Kidney (tissue), 14 donors: ENCODE measurements around the gene MGP. TPM values are rescaled to one million over a fixed set of nuclear protein-coding genes. Genes with fewer than 3 reads are reported as not detected.

Experiments used
- DNase-seq, 5 donors: peaks; one replicate each; pipeline ENCODE4 v3.0.0-alpha.2; 2013 to 2020
- FAIRE-seq: peaks from 2 replicates; lab custom pipeline; 2012; peaks lifted over from hg19 to GRCh38; lab: Jason Lieb, UNC
- H3K27ac ChIP-seq, 2 donors: one replicate each; pipeline ENCODE4 v1.7.0; 2013; ENCODE audit warnings: low read depth in 2 of 2, low read length in 2 of 2, inconsistent platforms in 1 of 2
- H3K27me3 ChIP-seq: one replicate; pipeline ENCODE4 v1.7.1; 2013; ENCODE audit warnings: low read length, inconsistent platforms; ENCODE audit not compliant: control insufficient read depth, insufficient read depth
- H3K36me3 ChIP-seq, 3 donors: one replicate each; pipeline versions ENCODE4 v1.7.0 to v1.7.1; 2013; ENCODE audit warnings: low read length in 3 of 3, control low read depth in 1 of 3, inconsistent platforms in 1 of 3; ENCODE audit not compliant: insufficient read depth in 3 of 3, control insufficient read depth in 2 of 3
- H3K4me1 ChIP-seq, 3 donors: one replicate each; pipeline versions ENCODE4 v1.7.0 to v1.7.1; 2013; ENCODE audit warnings: low read length in 3 of 3, inconsistent platforms in 1 of 3, low read depth in 1 of 3; ENCODE audit not compliant: control insufficient read depth in 2 of 3, insufficient read depth in 2 of 3
- H3K4me3 ChIP-seq, 3 donors: one replicate each; pipeline versions ENCODE4 v1.7.0 to v1.8.1; 2013; ENCODE audit warnings: low read length in 3 of 3, control low read depth in 1 of 3, inconsistent platforms in 1 of 3
- H3K9ac ChIP-seq, 3 donors: one replicate each; pipeline versions ENCODE4 v1.7.0 to v1.7.1; 2013; ENCODE audit warnings: low read length in 3 of 3, control low read depth in 1 of 3, inconsistent platforms in 1 of 3
- H3K9me3 ChIP-seq, 3 donors: one replicate each; pipeline versions ENCODE4 v1.7.0 to v1.7.1; 2013; ENCODE audit warnings: low read length in 3 of 3, control low read depth in 1 of 3, inconsistent platforms in 1 of 3; ENCODE audit not compliant: control insufficient read depth in 2 of 3, insufficient read depth in 1 of 3
- CTCF ChIP-seq: IDR thresholded peaks from 3 replicates; pipeline ENCODE4 v1.5.1; 2012; ENCODE audit warnings: mild to moderate bottlenecking, moderate library complexity, borderline replicate concordance; ENCODE audit not compliant: insufficient read depth; ENCODE audit errors: extremely low read depth
- intact Hi-C: fragments of 100-400 bp; cut with DNase I; formaldehyde crosslinking; loops from one replicate; pipeline ENCODE4 v1.11.1; 2022
- polyA plus RNA-seq: library from polyadenylated mRNA; stranded (reverse); fragments of 350-450 nt; fragmentation: Illumina TruSeq; extraction: RNeasy Lipid Tissue Mini Kit (QIAGEN cat#74804); gene quantifications from one replicate; pipeline ENCODE4 v1.2.3, GENCODE V29; 2014; ENCODE audit warnings: low read depth, low replicate concordance; ENCODE audit not compliant: insufficient read depth
- total RNA-seq: library from RNA; stranded (reverse); fragmentation: NEBNext Ultra II Directional; extraction: Animal tissue kit (Norgen Biotek cat#: 25700); gene quantifications from one replicate; pipeline ENCODE4 v1.2.1, GENCODE V29; 2021
- donor health status: control.
- donor health status: control.
- donor health status: control.
- donor health status: control.
- donor health status: control.
- donor health status: DM: yes; HTN: yes; CAD: no.
- donor health status: Normal renal cell carcinoma (clear cell type).

The MGP gene
- total and polyA plus RNA-seq, 2 donors from 2014 or later = 745 to 811 TPM

- DNase-seq = no peak
- no peak overlapping the region for H3K27ac ChIP-seq
- FAIRE-seq = no peak
- H3K4me1 ChIP-seq = no peaks in the 10 kb centered on the region
- no peaks in the 10 kb centered on the region for H3K36me3 ChIP-seq
- no peaks in the 10 kb centered on the region for H3K9me3 ChIP-seq
- no peak for TF ChIP-seq CTCF
- H3K4me3 ChIP-seq = no peak overlapping the region
- intact Hi-C loops = no loop called here
- H3K27me3 ChIP-seq = no peaks in the 10 kb centered on the region
- H3K9ac ChIP-seq = no peak overlapping the region
Observed at GRCh38 chr12:14921218-14921617, 35.6 kb upstream of the MGP start.

GRCh38 chr12:14920475-14921126 lies 34.9 kb upstream of the MGP start:
- Histone ChIP-seq H3K9me3 (no peaks in the 10 kb centered on the region), H3K27me3 (no peaks in the 10 kb centered on the region), H3K27ac (no peak overlapping the region), H3K4me3 (no peak overlapping the region), H3K9ac (no peak overlapping the region), H3K4me1 (peaks cover 0 to under 1% (median 0%) of the 10 kb centered on the region in 3 donors), H3K36me3 (no peaks in the 10 kb centered on the region)
- DNase-seq (no peak), FAIRE-seq (no peak)
- intact Hi-C loops = no loop called here
- TF ChIP-seq CTCF = no peak

- no peak for TF ChIP-seq CTCF
- FAIRE-seq = no peak
- Histone ChIP-seq H3K27ac (no peak overlapping the region), H3K36me3 (no peaks in the 10 kb centered on the region), H3K9ac (no peak overlapping the region), H3K4me3 (no peak overlapping the region), H3K9me3 (no peaks in the 10 kb centered on the region), H3K27me3 (no peaks in the 10 kb centered on the region), H3K4me1 (peaks cover 0 to 5% (median 0%) of the 10 kb centered on the region in 3 donors)
- intact Hi-C loops = no loop called here
- no peak for DNase-seq
Observed at GRCh38 chr12:14919455-14919854, 33.8 kb upstream of the MGP start.

GRCh38 chr12:14915736-14916135 lies 30.1 kb upstream of the MGP start:
- Histone ChIP-seq H3K27ac (no peak overlapping the region), H3K27me3 (no peaks in the 10 kb centered on the region), H3K4me1 (peaks cover 0 to 7% (median 5%) of the 10 kb centered on the region in 3 donors), H3K36me3 (no peaks in the 10 kb centered on the region), H3K9me3 (no peaks in the 10 kb centered on the region), H3K4me3 (no peak overlapping the region), H3K9ac (no peak overlapping the region)
- no peak for FAIRE-seq
- intact Hi-C loops = no loop called here
- DNase-seq = no peak
- TF ChIP-seq CTCF = no peak
